ENCODE measurements around the gene RNF180.

The RNF180 gene

DNA sequence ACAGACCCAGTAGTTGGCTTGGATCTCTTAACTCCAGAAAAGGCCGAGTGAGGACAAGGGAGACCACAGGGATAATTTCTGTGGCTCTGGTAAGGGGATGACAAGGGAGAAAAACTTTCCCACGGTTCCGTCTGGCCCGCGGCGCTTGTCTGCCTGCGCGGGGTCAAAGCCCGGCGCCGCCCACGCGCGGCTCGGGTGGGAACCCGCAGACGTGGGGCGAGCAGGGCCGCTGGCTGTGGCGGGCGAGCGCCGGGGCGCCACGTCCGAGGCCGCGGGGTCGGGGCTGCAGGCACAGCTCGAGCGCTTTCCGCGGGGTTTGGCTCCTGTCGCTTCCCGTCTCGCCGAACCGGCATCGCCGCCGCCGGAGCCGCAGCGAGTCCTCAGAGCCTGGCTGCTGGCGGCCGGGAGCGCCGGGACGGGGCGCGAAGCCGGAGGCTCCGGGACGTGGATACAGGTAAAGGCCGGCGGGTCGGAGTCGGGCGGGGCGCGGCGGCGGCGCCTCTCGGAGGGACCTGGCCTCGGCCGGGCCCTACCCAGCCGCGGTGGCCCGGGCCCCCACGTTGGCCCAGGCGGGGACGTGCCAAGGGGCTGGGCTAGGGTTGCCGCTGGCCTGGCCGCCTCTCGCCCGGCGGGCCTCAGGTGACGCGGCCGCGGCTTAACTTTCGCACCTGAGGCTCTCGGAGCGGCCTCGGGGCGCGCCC lies at the start of gene RNF180:
Gene RNF180 (plus strand): TSS at position 344 of the 701 bp plus-strand sequence. CDS start 34,965 bp downstream, outside the sequence.
- Mint-ChIP-seq H3K9me3 (no peaks in the 10 kb centered on the region), H3K27me3 (peaks cover 31% of the 10 kb centered on the region), H3K4me1 (peaks cover 5% of the 10 kb centered on the region), H3K27ac (no peak within 1 kb of the TSS), H3K36me3 (no peaks in the 10 kb centered on the region), H3K4me3 (peak within 1 kb of the TSS; percentile 33)
- DNase-seq: no peak
- CTCF ChIA-PET: no interaction called here

GRCh38 chr5:64125521-64125920 lies 40.1 kb upstream of the RNF180 start:
- Mint-ChIP-seq H3K9me3 (no peaks in the 10 kb centered on the region), H3K4me3 (no peak overlapping the region), H3K27ac (no peak overlapping the region), H3K36me3 (no peaks in the 10 kb centered on the region), H3K27me3 (no peaks in the 10 kb centered on the region), H3K4me1 (no peaks in the 10 kb centered on the region)
- CTCF ChIA-PET: no interaction called here
- no peak for DNase-seq

- H3K4me3 Mint-ChIP-seq: no peak overlapping the region
- CTCF ChIA-PET: no interaction called here
- H3K27me3 Mint-ChIP-seq: no peaks in the 10 kb centered on the region
- H3K9me3 Mint-ChIP-seq: no peaks in the 10 kb centered on the region
- DNase-seq: no peak
- no peaks in the 10 kb centered on the region for H3K36me3 Mint-ChIP-seq
- H3K27ac Mint-ChIP-seq: no peak overlapping the region
- no peaks in the 10 kb centered on the region for H3K4me1 Mint-ChIP-seq
Observed at GRCh38 chr5:64126202-64126741, 39.4 kb upstream of the RNF180 start.

- Mint-ChIP-seq H3K4me3 (no peak overlapping the region), H3K4me1 (no peaks in the 10 kb centered on the region), H3K27me3 (no peaks in the 10 kb centered on the region), H3K36me3 (no peaks in the 10 kb centered on the region), H3K27ac (no peak overlapping the region), H3K9me3 (no peaks in the 10 kb centered on the region)
- no peak for DNase-seq
- CTCF ChIA-PET: no interaction called here
Observed at GRCh38 chr5:64140018-64140417, 25.6 kb upstream of the RNF180 start.

DNA sequence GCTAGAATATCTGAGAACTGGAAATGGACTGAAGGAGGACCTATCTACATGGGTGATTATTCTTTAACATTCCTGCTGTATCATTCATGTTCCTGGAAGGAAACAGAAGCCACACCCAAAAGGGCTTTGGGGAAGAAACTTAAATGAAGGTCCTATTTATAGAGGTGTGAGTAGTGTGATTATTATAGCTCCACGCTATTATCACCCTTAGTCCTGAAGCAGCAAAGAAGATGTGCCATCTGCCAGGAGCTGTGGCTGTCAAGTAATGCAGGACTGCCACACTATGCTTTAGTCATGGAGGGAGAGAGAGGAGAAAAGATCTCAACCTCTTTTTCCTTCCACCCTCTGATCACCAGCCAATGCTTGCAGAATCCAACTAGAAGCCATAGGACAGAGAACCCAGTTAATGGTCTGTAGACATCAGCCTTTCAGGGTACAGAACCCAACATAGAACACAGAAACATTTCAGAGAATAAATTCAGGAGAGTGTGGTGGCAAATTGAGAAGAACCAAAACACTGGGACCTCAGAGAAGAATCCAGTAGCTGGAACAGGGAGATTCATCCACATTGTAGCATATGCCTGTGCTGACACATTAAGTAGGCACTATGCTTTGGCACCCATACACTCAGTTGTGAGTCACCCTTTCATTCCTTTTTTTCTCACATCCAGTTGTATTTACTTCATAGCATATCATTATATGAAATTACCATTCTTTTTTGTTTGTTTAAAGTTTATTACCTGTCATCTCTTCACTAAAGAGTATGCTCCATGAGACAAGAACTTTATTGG lies 21.0 kb upstream of the RNF180 start:
- no peak overlapping the region for H3K27ac Mint-ChIP-seq
- CTCF ChIA-PET: no interaction called here
- H3K27me3 Mint-ChIP-seq: no peaks in the 10 kb centered on the region
- no peaks in the 10 kb centered on the region for H3K36me3 Mint-ChIP-seq
- no peaks in the 10 kb centered on the region for H3K4me1 Mint-ChIP-seq
- DNase-seq: no peak
- H3K9me3 Mint-ChIP-seq: no peaks in the 10 kb centered on the region
- no peak overlapping the region for H3K4me3 Mint-ChIP-seq

GRCh38 chr5:64145216-64145895 lies 20.3 kb upstream of the RNF180 start:
- CTCF ChIA-PET: no interaction called here
- no peaks in the 10 kb centered on the region for H3K36me3 Mint-ChIP-seq

DNA sequence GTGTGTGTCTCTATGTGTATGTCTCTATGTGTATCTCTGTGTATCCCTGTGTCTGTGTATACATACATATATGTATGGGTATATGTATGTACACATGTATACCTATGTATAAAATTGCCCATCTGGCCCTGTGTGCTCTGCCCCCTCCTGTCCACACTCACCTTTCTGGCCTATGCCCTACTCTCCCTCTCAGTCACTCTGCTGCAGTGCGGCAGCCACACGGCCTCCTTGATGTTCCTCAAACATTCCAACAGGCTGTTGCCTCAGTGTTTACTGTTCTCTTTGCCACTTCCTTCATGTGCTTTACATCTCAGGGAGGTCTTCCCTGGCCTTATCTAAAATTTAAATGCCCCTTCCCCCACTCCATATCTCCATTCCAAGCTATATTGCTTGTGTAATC lies 18.3 kb upstream of the RNF180 start:
- Mint-ChIP-seq H3K36me3 (no peaks in the 10 kb centered on the region), H3K4me1 (no peaks in the 10 kb centered on the region), H3K27me3 (no peaks in the 10 kb centered on the region), H3K9me3 (peaks cover 1% of the 10 kb centered on the region), H3K4me3 (no peak overlapping the region), H3K27ac (no peak overlapping the region)
- CTCF ChIA-PET: no interaction called here
- DNase-seq: no peak

More at GRCh38 chr5:64145216-64145895, 20.3 kb upstream of the RNF180 start:
- no peaks in the 10 kb centered on the region for H3K9me3 Mint-ChIP-seq
- H3K27me3 Mint-ChIP-seq: no peaks in the 10 kb centered on the region
- no peak overlapping the region for H3K27ac Mint-ChIP-seq
- DNase-seq: no peak
- no peaks in the 10 kb centered on the region for H3K4me1 Mint-ChIP-seq
- no peak overlapping the region for H3K4me3 Mint-ChIP-seq

DNA sequence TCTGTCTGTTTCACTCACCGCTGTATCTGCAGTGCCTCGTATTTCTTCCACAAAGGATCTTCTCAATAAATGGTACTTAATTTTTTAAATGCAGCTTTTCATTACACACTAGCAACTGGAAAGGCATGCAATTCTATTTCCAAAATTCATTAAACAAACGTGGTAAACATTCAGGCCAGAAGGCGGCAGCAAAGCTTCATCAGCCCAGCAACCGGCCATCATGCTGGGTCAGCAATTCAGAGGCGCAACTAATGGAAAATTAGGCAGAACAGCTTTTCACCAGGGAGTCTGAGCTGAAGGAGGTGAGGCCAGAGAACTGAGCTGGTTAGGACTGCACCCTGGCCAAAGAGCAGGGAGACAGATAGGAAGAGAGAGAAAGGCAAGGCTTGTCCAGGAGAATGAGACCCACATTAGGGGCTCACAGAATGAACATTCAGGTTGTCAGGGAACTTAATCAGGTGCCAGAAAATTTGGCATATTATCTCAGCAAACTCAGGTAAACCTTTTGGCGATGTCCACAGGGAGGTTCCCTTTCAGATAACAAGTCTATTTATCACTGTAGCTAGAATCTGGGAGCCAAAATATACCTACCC lies 17.7 kb upstream of the RNF180 start:
- no peaks in the 10 kb centered on the region for H3K27me3 Mint-ChIP-seq
- no peak overlapping the region for H3K27ac Mint-ChIP-seq
- H3K36me3 Mint-ChIP-seq: no peaks in the 10 kb centered on the region
- no peak for DNase-seq
- CTCF ChIA-PET: no interaction called here
- peaks cover 1% of the 10 kb centered on the region for H3K9me3 Mint-ChIP-seq
- no peaks in the 10 kb centered on the region for H3K4me1 Mint-ChIP-seq
- H3K4me3 Mint-ChIP-seq: no peak overlapping the region

DNA sequence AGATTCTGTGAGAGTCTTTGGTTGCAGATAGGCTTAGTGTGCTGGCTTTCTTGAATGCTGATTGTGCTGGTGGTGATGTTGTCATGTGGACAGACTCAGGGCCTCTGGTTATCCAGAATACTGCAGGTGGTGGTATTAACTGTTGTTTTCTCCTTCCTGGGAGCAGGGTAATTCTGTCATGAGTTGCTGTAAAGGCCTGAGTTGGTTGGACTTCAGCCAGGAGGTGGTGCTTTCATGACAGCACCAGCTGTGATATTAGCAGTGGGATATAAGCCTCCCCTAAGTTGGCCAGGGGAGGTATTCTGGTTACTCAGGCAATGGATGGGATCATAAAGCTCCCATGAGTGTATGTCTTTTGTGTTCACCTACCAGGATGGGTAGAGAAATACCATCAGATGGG lies 16.4 kb upstream of the RNF180 start:
- H3K27me3 Mint-ChIP-seq: no peaks in the 10 kb centered on the region

GRCh38 chr5:64149857-64150521 lies 15.7 kb upstream of the RNF180 start:
- Mint-ChIP-seq H3K9me3 (peaks cover 5% of the 10 kb centered on the region), H3K27me3 (no peaks in the 10 kb centered on the region), H3K27ac (no peak overlapping the region), H3K4me3 (no peak overlapping the region), H3K4me1 (no peaks in the 10 kb centered on the region), H3K36me3 (no peaks in the 10 kb centered on the region)
- DNase-seq: no peak
- CTCF ChIA-PET: interaction anchor here (0.5 kb wide), 1 partner anchor 203 kb away, joined by 4 read pairs; no protein-coding TSS in a partner anchor

More for the DNA sequence above, 16.4 kb upstream of the RNF180 start:
- peaks cover 5% of the 10 kb centered on the region for H3K9me3 Mint-ChIP-seq
- DNase-seq: no peak
- CTCF ChIA-PET: interaction anchor here (0.5 kb wide), 1 partner anchor 203 kb away, joined by 4 read pairs; no protein-coding TSS in a partner anchor
- H3K4me1 Mint-ChIP-seq: no peaks in the 10 kb centered on the region
- H3K27ac Mint-ChIP-seq: no peak overlapping the region
- no peaks in the 10 kb centered on the region for H3K36me3 Mint-ChIP-seq
- H3K4me3 Mint-ChIP-seq: no peak overlapping the region

DNA sequence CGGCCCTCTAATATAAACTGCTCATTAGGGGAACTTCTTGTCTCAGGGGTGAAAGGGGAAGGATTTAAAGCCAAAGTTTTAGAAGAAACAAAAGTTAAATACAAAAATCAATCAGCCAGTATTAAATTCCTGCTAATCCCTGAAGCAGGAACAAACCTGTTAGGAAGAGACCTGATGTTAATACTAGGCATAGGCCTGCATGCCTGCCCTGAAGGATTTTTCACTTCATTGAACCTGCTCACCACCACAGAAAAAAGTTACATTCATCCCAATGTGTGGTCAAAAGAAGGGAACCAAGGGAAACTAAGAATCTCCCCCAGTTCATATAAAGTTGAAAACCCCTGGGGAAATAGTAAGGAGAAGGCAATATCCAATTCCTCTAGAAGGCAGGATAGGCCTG lies 9.4 kb upstream of the RNF180 start:
- no peak overlapping the region for H3K4me3 Mint-ChIP-seq
- H3K36me3 Mint-ChIP-seq: no peaks in the 10 kb centered on the region
- CTCF ChIA-PET: no interaction called here

GRCh38 chr5:64158827-64159226 lies 6.8 kb upstream of the RNF180 start:
- no peak for DNase-seq
- Mint-ChIP-seq H3K9me3 (peaks cover 4% of the 10 kb centered on the region), H3K27ac (no peak overlapping the region), H3K4me1 (no peaks in the 10 kb centered on the region), H3K4me3 (no peak overlapping the region), H3K36me3 (no peaks in the 10 kb centered on the region), H3K27me3 (peaks cover 4% of the 10 kb centered on the region)
- CTCF ChIA-PET: no interaction called here

More for the DNA sequence above, 9.4 kb upstream of the RNF180 start:
- H3K9me3 Mint-ChIP-seq: peaks cover 5% of the 10 kb centered on the region
- DNase-seq: no peak
- H3K27ac Mint-ChIP-seq: no peak overlapping the region
- no peaks in the 10 kb centered on the region for H3K4me1 Mint-ChIP-seq
- H3K27me3 Mint-ChIP-seq: no peaks in the 10 kb centered on the region

GRCh38 chr5:64160201-64160600 lies 5.4 kb upstream of the RNF180 start:
- H3K36me3 Mint-ChIP-seq: no peaks in the 10 kb centered on the region
- H3K27me3 Mint-ChIP-seq: peaks cover 16% of the 10 kb centered on the region
- H3K9me3 Mint-ChIP-seq: no peaks in the 10 kb centered on the region
- CTCF ChIA-PET: no interaction called here
- no peak overlapping the region for H3K27ac Mint-ChIP-seq
- no peak for DNase-seq
- H3K4me1 Mint-ChIP-seq: peaks cover under 1% of the 10 kb centered on the region
- no peak overlapping the region for H3K4me3 Mint-ChIP-seq

GRCh38 chr5:64161420-64161819 lies 4.2 kb upstream of the RNF180 start:
- Mint-ChIP-seq H3K27me3 (peaks cover 28% of the 10 kb centered on the region), H3K36me3 (no peaks in the 10 kb centered on the region), H3K4me3 (no peak overlapping the region), H3K27ac (no peak overlapping the region), H3K9me3 (no peaks in the 10 kb centered on the region), H3K4me1 (peaks cover 5% of the 10 kb centered on the region)
- no peak for DNase-seq
- CTCF ChIA-PET: no interaction called here
